C4-2B (cell line): ENCODE measurements around the gene ADM5.

Experiments
- H3K27ac ChIP-seq: fragments of 450-650 bp; 2 replicates; pipeline ENCODE4 v1.5.1; 2017
- ZFX ChIP-seq: fragments of 450-650 bp; IDR thresholded peaks from 2 replicates; pipeline ENCODE4 v1.6.1; 2017
- TF ChIP-seq, protein P1 (sequence below): fragments of 450-650 bp; conservative IDR thresholded peaks from 2 replicates; pipeline ENCODE4 v1.5.1; 2017; ENCODE audit warnings: mild to moderate bottlenecking

The ADM5 gene

DNA sequence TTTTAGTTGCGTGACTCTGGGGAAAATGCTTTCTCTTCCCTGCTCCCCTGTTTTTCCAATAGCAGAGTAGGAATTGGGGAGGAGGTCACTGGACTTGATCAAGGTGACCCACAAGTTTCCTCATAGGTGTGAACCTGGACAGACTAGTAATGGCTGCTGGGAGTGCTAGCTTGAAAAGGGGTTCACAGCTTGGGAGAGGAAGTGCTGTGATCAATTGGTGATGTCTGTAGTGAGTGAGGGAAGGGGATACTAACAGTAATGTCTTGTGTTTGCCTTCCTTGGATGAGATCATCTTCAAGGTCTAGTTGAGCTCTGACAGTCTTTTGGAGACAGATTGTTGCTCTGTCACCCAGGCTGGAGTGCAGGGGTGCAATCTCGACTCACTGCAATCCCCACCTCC, 21.9 kb upstream of the ADM5 start:
- no peak overlapping the region for H3K27ac ChIP-seq
- TF ChIP-seq ZFX: no peak
- TF ChIP-seq, protein P1, sequence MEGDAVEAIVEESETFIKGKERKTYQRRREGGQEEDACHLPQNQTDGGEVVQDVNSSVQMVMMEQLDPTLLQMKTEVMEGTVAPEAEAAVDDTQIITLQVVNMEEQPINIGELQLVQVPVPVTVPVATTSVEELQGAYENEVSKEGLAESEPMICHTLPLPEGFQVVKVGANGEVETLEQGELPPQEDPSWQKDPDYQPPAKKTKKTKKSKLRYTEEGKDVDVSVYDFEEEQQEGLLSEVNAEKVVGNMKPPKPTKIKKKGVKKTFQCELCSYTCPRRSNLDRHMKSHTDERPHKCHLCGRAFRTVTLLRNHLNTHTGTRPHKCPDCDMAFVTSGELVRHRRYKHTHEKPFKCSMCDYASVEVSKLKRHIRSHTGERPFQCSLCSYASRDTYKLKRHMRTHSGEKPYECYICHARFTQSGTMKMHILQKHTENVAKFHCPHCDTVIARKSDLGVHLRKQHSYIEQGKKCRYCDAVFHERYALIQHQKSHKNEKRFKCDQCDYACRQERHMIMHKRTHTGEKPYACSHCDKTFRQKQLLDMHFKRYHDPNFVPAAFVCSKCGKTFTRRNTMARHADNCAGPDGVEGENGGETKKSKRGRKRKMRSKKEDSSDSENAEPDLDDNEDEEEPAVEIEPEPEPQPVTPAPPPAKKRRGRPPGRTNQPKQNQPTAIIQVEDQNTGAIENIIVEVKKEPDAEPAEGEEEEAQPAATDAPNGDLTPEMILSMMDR: no peak

DNA sequence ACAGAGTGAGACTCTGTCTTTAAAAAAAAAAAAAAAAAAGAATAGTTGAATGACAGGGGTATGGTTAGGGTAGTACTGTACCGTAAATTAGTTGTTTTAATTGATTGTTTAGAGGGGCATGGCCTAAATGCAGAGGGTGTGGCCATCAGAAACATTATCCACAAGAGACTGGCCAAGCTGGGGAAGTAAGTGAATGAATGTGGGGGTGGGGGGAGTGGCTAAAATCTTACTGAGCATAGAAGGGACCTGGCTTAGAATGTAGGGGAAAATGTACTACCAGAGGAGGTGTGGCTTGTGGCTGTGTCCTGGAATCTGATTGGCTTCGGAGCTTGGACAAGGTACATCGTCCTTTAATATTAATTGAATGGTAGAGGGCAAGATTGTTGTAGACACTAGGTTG, 19.9 kb upstream of the ADM5 start:
- TF ChIP-seq, protein P1: no peak
- no peak for TF ChIP-seq ZFX

DNA sequence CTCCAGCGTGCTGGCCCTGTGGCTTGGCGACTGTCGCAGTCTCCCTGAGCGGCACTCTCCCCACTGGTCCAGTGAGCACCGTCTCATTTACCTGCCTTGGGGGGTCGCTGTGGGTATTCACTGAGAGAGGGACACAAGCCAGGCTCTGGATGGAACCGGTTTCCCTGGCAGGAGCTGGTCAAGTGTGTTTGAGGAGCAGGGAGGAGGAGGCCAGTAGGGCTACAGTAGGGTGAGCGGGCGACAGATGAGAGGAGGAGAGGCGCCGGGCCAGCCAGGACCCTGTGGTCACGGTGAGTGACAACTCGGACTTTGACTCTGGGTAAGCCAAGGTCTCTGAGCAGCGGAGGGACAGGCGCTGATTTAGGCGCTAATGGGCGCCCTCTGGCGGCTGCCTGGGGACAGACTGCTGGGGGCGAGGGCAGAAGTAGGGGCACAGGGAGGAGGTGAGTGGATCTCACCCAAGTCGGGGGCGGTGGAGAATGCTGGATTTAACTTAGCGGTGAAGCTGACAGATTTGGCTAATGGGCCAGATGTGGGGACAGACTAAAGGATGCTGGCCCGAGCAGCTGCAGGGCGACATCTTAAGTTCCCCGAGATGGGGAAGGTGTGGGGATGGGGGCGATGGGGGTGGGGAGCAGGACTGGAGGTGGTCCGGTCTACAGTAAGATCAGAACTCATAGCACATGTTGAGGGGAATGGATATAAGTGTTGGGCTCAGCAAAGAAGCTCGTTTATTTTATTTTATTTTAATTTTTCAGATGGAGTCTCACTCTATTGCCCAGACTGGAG, 17.1 kb upstream of the ADM5 start:
- H3K27ac ChIP-seq: peak overlapping the region; percentile 17; the same call in 1 of the 2 replicates
- TF ChIP-seq, protein P1: peak; percentile 98
- no peak for TF ChIP-seq ZFX

More for the DNA sequence above, 19.9 kb upstream of the ADM5 start:
- H3K27ac ChIP-seq: no peak overlapping the region

DNA sequence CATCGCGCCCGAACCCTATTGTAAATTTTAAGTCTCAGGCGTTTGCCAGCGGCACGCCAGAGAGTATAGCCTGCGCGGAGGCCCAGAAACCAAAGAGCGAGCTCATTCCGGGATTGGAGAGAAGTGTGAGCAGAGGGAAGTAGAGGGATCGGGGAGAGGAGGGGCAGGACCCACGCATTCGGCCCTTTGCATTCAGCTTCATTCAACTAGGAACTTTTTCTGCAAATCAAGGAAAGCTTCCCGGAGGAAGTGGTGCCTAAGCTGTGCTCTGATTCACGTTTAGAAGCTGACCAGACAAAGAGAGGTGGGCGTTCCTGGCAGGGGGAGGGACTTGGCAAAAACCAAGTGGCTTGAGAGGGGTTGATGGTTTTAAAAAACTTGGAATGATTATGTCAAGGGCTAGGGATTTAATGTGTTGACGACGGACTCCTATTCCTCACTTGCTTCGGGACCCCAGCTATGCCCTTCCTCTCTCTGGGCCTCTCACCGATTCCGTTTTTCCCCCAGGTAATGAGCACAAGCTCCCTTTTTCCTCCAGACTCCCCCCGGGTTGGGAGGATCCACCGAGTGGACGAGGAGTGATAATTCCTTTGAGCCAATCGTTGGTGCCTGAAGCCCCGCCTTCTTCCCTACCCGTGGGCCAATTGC, 13.1 kb upstream of the ADM5 start:
- TF ChIP-seq, protein P1: no peak
- no peak for TF ChIP-seq ZFX
- peak overlapping the region; percentile 93 for H3K27ac ChIP-seq

DNA sequence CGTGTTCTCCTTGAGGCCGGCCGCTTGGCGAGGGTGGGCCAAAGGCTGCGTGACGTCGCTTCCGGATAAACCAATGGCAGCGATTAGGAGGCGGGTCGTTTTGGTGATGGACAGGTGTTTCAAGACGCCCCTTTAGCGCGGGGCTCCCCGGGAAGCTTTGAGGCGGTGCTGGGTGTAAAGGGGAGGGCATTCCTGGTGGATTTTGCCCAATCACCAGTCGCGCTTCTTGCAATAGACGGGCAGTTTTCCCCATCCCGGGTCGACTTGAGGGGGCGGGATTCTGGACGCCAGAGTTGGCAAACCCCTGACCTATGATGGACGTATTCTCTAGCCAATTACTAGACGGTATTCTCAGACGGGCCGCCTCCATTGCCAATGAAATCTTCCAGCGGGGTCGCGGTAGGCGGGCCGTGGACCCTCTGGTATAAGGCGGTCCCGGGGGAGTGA, 12.6 kb upstream of the ADM5 start:
- H3K27ac ChIP-seq: peak overlapping the region; percentile 93
- TF ChIP-seq, protein P1: no peak
- no peak for TF ChIP-seq ZFX

DNA sequence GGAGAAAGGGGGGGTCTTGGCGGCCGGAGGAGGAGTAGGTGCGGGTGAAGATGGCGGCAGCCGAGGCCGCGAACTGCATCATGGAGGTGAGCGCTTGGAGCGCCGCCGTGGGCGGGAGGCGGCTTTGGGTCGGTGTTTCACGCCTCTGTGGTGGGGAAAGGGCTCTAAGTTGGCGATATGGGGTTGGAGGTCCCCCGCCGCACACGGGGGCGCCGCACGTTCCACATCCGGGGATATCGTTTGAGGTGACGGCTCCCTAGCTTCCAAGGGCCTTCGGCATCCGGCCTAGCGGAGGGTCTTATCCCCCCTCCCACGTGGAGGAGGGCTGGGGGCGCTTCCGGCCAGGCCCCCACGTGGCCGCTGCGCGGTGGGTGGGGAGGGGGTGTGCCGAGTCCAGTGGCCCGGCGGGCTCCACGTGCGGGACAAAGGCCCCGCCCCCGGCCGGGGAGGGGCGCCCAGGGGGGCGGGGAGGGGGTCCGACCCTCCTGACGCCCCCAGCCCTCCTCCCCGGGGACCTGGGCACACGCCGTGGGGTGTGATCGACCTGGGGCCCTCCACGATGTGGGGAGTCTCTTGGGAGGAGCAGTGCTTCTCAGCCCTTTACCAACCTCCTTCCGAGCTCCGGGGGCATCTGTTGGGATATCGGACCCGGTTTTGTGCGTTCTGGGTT, 12.0 kb upstream of the ADM5 start, which contains the start of gene PRMT1:
Gene PRMT1, plus strand, starts transcription at position 41 of the 670 bp plus-strand sequence. Its CDS starts 10 bp downstream, at position 51.
- TF ChIP-seq, protein P1: no peak
- TF ChIP-seq ZFX: no peak
- peak within 1 kb of the TSS; percentile 93 for H3K27ac ChIP-seq
